ENCODE data around the gene NGDN.

GRCh38 chr14:23492618-23493272, 23.2 kb downstream of the NGDN start:
- TF ChIP-seq POLR2A (IDR thresholded peaks at IDR 0.05) (no peak), EP300 (IDR thresholded peaks at IDR 0.05) (no peak)
- TF ChIP-seq, protein P1, sequence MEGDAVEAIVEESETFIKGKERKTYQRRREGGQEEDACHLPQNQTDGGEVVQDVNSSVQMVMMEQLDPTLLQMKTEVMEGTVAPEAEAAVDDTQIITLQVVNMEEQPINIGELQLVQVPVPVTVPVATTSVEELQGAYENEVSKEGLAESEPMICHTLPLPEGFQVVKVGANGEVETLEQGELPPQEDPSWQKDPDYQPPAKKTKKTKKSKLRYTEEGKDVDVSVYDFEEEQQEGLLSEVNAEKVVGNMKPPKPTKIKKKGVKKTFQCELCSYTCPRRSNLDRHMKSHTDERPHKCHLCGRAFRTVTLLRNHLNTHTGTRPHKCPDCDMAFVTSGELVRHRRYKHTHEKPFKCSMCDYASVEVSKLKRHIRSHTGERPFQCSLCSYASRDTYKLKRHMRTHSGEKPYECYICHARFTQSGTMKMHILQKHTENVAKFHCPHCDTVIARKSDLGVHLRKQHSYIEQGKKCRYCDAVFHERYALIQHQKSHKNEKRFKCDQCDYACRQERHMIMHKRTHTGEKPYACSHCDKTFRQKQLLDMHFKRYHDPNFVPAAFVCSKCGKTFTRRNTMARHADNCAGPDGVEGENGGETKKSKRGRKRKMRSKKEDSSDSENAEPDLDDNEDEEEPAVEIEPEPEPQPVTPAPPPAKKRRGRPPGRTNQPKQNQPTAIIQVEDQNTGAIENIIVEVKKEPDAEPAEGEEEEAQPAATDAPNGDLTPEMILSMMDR (IDR thresholded peaks at IDR 0.05): no peak

Data from tibial nerve (tissue), 4 donors.